Tibial nerve (tissue), 3 donors: ENCODE results near the gene EFNA5.

Experiments used
- POLR2A ChIP-seq, 2 donors: fragments of 450-650 bp; IDR thresholded peaks; one replicate each; pipeline ENCODE4 v1.6.1; 2017; ENCODE audit warnings: antibody characterized with exemption in 2 of 2, mild to moderate bottlenecking in 2 of 2, moderate library complexity in 2 of 2
- TF ChIP-seq, protein P1 (sequence below), 5 experiments: fragments of 200-600 bp in 3 of 5; fragments of 450-650 bp in 2 of 5; sonication (generic) in 3 of 5; IDR thresholded peaks; one replicate each; pipeline ENCODE4 v1.5.1; 2016 to 2019; ENCODE audit warnings: antibody characterized with exemption in 5 of 5, mild to moderate bottlenecking in 3 of 5, moderate library complexity in 2 of 5

- TF ChIP-seq, protein P1, sequence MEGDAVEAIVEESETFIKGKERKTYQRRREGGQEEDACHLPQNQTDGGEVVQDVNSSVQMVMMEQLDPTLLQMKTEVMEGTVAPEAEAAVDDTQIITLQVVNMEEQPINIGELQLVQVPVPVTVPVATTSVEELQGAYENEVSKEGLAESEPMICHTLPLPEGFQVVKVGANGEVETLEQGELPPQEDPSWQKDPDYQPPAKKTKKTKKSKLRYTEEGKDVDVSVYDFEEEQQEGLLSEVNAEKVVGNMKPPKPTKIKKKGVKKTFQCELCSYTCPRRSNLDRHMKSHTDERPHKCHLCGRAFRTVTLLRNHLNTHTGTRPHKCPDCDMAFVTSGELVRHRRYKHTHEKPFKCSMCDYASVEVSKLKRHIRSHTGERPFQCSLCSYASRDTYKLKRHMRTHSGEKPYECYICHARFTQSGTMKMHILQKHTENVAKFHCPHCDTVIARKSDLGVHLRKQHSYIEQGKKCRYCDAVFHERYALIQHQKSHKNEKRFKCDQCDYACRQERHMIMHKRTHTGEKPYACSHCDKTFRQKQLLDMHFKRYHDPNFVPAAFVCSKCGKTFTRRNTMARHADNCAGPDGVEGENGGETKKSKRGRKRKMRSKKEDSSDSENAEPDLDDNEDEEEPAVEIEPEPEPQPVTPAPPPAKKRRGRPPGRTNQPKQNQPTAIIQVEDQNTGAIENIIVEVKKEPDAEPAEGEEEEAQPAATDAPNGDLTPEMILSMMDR (IDR thresholded peaks at IDR 0.05), result no peak
- no peak for TF ChIP-seq POLR2A (IDR thresholded peaks at IDR 0.05)
Measured at GRCh38 chr5:107548477-107548876, 122.3 kb downstream of the EFNA5 start.
